GM23338 (cell line): Measurements from ENCODE around the gene S100A13. TPM values are rescaled to one million over a fixed set of nuclear protein-coding genes. Genes with fewer than 3 reads are reported as not detected.

Source experiments
- ATAC-seq: fragments of 200-7000 bp; cut with Tn5 transposase; 3 replicates; pipeline ENCODE4 v1.9.1; 2020
- DNase-seq: peaks from one replicate; pipeline ENCODE4 v3.0.0-alpha.2; 2015; ENCODE audit warnings: low spot score
- H2AFZ ChIP-seq: fragments of 200-600 bp; sonication (generic); 2 replicates; pipeline ENCODE4 v1.8.0; 2016; ENCODE audit warnings: antibody characterized with exemption, mild to moderate bottlenecking, moderate library complexity
- H3F3A ChIP-seq: fragments of 200-600 bp; sonication (generic); replicated peaks from 2 replicates; pipeline ENCODE4 v1.8.0; 2017; ENCODE audit warnings: antibody characterized with exemption, mixed run types, low read depth
- H3K27ac ChIP-seq: fragments of 200-600 bp; sonication (generic); 2 replicates; pipeline ENCODE4 v1.6.1; 2016; ENCODE audit warnings: low read depth
- H3K27me3 ChIP-seq: fragments of 200-600 bp; sonication (generic); 2 replicates; pipeline ENCODE4 v1.8.0; 2016; ENCODE audit warnings: mild to moderate bottlenecking, mixed run types, moderate library complexity; ENCODE audit not compliant: insufficient read depth
- H3K36me3 ChIP-seq: fragments of 200-600 bp; sonication (generic); 2 replicates; pipeline ENCODE4 v1.8.0; 2016; ENCODE audit warnings: mild to moderate bottlenecking; ENCODE audit not compliant: insufficient read depth
- H3K4me1 ChIP-seq: fragments of 200-600 bp; sonication (generic); 2 replicates; pipeline ENCODE4 v1.8.0; 2016; ENCODE audit warnings: mild to moderate bottlenecking, moderate library complexity; ENCODE audit not compliant: insufficient read depth
- H3K4me2 ChIP-seq: fragments of 200-600 bp; sonication (generic); 2 replicates; pipeline ENCODE4 v1.7.1; 2017; ENCODE audit warnings: mixed run types
- H3K4me3 ChIP-seq: fragments of 200-600 bp; sonication (generic); 2 replicates; pipeline ENCODE4 v1.6.1; 2016; ENCODE audit warnings: mixed run types
- H3K79me2 ChIP-seq: fragments of 200-600 bp; sonication (generic); replicated peaks from 2 replicates; pipeline ENCODE4 v1.8.0; 2017; ENCODE audit warnings: mild to moderate bottlenecking; ENCODE audit not compliant: insufficient read depth
- H3K9me2 ChIP-seq: fragments of 200-600 bp; sonication (generic); 2 replicates; pipeline ENCODE4 v1.8.0; 2017; ENCODE audit not compliant: insufficient read depth
- H4K20me1 ChIP-seq: fragments of 200-600 bp; sonication (generic); replicated peaks from 2 replicates; pipeline ENCODE4 v1.8.0; 2017; ENCODE audit warnings: mild to moderate bottlenecking; ENCODE audit not compliant: insufficient read depth
- H3K27ac Mint-ChIP-seq: 2 replicates; pipeline ENCODE4 v1.8.0; 2020; ENCODE audit warnings: inconsistent platforms, mild to moderate bottlenecking, moderate library complexity, mixed read lengths
- H3K27me3 Mint-ChIP-seq: 3 replicates; pipeline ENCODE4 v1.8.0; 2022; ENCODE audit warnings: low read depth, mild to moderate bottlenecking, moderate library complexity, mixed read lengths, inconsistent platforms; ENCODE audit not compliant: insufficient read depth, poor library complexity
- H3K36me3 Mint-ChIP-seq: 3 replicates; pipeline ENCODE4 v1.8.0; 2021; ENCODE audit warnings: low read depth, mild to moderate bottlenecking, inconsistent platforms, moderate library complexity, mixed read lengths
- H3K4me1 Mint-ChIP-seq: 3 replicates; pipeline ENCODE4 v1.8.0; 2020; ENCODE audit warnings: mild to moderate bottlenecking, inconsistent platforms, mixed read lengths
- H3K4me3 Mint-ChIP-seq: 3 replicates; pipeline ENCODE4 v1.8.0; 2021; ENCODE audit warnings: moderate library complexity, mild to moderate bottlenecking, inconsistent platforms, mixed read lengths
- H3K9me3 Mint-ChIP-seq: 3 replicates; pipeline ENCODE4 v1.8.0; 2020; ENCODE audit warnings: moderate library complexity, mild to moderate bottlenecking, inconsistent platforms, mixed read lengths
- CREB1 ChIP-seq: fragments of 250-450 bp; sonication (Bioruptor Pico); IDR thresholded peaks from 2 replicates; pipeline ENCODE4 v1.5.0; 2020; ENCODE audit warnings: low read depth, mild to moderate bottlenecking, moderate library complexity
- POLR2AphosphoS5 ChIP-seq: IDR thresholded peaks from 2 replicates; pipeline ENCODE4 v1.6.1; 2016; ENCODE audit warnings: antibody characterized with exemption, low read depth
- ZNF114 ChIP-seq: fragments of 250-450 bp; sonication (Bioruptor Pico); IDR thresholded peaks from 2 replicates; pipeline ENCODE4 v1.5.0; 2020; ENCODE audit warnings: mild to moderate bottlenecking, moderate library complexity
- polyA plus RNA-seq: library from polyadenylated mRNA; unstranded; fragments of >200 nt; fragmentation: Nextera tagmentation; extraction: Ambion mirVana; gene quantifications from 2 replicates; pipeline ENCODE4 v1.2.1, GENCODE V29; 2016
- total RNA-seq: library from RNA; depleted of rRNA; stranded (reverse); fragments of >200 nt; shearing (Covaris generic); gene quantifications from 2 replicates; pipeline ENCODE4 v1.2.3, GENCODE V29; 2014
- TF ChIP-seq, protein P1 (sequence below): fragments of 250-450 bp; sonication (Bioruptor Pico); IDR thresholded peaks from 2 replicates; pipeline ENCODE4 v1.5.0; 2020; ENCODE audit warnings: mild to moderate bottlenecking, moderate library complexity
- TF ChIP-seq, protein P2 (sequence below): IDR thresholded peaks from one replicate; pipeline ENCODE4 v1.6.1; 2018; ENCODE audit warnings: antibody characterized with exemption; ENCODE audit not compliant: unreplicated experiment

The S100A13 gene
- total and polyA plus RNA-seq, 2 experiments from 2014 or later, result 32.7 to 165 TPM

DNA sequence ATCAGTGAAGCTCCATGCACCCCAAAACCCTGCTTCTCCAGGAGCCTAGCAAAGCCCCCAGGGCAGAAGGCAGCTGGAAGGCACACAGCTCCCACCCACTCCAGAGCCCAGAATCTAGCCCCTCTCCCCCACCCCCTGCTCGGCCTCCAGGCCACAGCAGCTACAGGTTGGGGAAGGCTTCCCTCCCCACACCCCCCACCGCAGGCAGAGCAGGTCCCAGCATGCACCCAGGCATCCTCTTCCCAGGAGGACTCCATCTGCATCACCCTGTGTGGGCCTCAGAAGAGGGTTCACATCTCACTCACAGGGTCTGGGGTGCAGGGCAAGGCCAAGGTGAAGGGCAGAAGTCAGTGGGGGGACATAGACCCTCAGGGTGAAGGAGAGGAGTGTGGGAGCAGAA, 11.9 kb downstream of the S100A13 start:
- Histone ChIP-seq H3K27me3 (no peaks in the 10 kb centered on the region), H3K9me2 (no peaks in the 10 kb centered on the region), H3F3A (no peaks in the 10 kb centered on the region), H3K4me1 (peaks cover 10% of the 10 kb centered on the region; the same call in 1 of the 2 replicates), H3K27ac (no peak overlapping the region), H2AFZ (no peak overlapping the region), H3K4me3 (no peak overlapping the region), H3K79me2 (no peaks in the 10 kb centered on the region), H4K20me1 (no peaks in the 10 kb centered on the region), H3K36me3 (no peaks in the 10 kb centered on the region), H3K4me2 (no peak overlapping the region)
- TF ChIP-seq, protein P1, sequence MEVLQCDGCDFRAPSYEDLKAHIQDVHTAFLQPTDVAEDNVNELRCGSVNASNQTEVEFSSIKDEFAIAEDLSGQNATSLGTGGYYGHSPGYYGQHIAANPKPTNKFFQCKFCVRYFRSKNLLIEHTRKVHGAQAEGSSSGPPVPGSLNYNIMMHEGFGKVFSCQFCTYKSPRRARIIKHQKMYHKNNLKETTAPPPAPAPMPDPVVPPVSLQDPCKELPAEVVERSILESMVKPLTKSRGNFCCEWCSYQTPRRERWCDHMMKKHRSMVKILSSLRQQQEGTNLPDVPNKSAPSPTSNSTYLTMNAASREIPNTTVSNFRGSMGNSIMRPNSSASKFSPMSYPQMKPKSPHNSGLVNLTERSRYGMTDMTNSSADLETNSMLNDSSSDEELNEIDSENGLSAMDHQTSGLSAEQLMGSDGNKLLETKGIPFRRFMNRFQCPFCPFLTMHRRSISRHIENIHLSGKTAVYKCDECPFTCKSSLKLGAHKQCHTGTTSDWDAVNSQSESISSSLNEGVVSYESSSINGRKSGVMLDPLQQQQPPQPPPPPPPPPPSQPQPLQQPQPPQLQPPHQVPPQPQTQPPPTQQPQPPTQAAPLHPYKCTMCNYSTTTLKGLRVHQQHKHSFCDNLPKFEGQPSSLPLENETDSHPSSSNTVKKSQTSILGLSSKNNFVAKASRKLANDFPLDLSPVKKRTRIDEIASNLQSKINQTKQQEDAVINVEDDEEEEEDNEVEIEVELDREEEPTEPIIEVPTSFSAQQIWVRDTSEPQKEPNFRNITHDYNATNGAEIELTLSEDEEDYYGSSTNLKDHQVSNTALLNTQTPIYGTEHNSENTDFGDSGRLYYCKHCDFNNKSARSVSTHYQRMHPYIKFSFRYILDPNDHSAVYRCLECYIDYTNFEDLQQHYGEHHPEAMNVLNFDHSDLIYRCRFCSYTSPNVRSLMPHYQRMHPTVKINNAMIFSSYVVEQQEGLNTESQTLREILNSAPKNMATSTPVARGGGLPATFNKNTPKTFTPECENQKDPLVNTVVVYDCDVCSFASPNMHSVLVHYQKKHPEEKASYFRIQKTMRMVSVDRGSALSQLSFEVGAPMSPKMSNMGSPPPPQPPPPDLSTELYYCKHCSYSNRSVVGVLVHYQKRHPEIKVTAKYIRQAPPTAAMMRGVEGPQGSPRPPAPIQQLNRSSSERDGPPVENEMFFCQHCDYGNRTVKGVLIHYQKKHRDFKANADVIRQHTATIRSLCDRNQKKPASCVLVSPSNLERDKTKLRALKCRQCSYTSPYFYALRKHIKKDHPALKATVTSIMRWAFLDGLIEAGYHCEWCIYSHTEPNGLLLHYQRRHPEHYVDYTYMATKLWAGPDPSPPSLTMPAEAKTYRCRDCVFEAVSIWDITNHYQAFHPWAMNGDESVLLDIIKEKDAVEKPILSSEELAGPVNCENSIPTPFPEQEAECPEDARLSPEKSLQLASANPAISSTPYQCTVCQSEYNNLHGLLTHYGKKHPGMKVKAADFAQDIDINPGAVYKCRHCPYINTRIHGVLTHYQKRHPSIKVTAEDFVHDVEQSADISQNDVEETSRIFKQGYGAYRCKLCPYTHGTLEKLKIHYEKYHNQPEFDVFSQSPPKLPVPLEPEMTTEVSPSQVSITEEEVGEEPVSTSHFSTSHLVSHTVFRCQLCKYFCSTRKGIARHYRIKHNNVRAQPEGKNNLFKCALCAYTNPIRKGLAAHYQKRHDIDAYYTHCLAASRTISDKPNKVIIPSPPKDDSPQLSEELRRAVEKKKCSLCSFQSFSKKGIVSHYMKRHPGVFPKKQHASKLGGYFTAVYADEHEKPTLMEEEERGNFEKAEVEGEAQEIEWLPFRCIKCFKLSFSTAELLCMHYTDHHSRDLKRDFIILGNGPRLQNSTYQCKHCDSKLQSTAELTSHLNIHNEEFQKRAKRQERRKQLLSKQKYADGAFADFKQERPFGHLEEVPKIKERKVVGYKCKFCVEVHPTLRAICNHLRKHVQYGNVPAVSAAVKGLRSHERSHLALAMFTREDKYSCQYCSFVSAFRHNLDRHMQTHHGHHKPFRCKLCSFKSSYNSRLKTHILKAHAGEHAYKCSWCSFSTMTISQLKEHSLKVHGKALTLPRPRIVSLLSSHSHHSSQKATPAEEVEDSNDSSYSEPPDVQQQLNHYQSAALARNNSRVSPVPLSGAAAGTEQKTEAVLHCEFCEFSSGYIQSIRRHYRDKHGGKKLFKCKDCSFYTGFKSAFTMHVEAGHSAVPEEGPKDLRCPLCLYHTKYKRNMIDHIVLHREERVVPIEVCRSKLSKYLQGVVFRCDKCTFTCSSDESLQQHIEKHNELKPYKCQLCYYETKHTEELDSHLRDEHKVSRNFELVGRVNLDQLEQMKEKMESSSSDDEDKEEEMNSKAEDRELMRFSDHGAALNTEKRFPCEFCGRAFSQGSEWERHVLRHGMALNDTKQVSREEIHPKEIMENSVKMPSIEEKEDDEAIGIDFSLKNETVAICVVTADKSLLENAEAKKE, result no peak
- no peak for TF ChIP-seq ZNF114 (CRISPR knock-in tag)
- TF ChIP-seq, protein P2, sequence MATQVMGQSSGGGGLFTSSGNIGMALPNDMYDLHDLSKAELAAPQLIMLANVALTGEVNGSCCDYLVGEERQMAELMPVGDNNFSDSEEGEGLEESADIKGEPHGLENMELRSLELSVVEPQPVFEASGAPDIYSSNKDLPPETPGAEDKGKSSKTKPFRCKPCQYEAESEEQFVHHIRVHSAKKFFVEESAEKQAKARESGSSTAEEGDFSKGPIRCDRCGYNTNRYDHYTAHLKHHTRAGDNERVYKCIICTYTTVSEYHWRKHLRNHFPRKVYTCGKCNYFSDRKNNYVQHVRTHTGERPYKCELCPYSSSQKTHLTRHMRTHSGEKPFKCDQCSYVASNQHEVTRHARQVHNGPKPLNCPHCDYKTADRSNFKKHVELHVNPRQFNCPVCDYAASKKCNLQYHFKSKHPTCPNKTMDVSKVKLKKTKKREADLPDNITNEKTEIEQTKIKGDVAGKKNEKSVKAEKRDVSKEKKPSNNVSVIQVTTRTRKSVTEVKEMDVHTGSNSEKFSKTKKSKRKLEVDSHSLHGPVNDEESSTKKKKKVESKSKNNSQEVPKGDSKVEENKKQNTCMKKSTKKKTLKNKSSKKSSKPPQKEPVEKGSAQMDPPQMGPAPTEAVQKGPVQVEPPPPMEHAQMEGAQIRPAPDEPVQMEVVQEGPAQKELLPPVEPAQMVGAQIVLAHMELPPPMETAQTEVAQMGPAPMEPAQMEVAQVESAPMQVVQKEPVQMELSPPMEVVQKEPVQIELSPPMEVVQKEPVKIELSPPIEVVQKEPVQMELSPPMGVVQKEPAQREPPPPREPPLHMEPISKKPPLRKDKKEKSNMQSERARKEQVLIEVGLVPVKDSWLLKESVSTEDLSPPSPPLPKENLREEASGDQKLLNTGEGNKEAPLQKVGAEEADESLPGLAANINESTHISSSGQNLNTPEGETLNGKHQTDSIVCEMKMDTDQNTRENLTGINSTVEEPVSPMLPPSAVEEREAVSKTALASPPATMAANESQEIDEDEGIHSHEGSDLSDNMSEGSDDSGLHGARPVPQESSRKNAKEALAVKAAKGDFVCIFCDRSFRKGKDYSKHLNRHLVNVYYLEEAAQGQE, result no peak
- TF ChIP-seq CREB1 (CRISPR knock-in tag), result no peak
- no peak for TF ChIP-seq POLR2AphosphoS5
- H3K36me3 Mint-ChIP-seq, result peaks cover 11% of the 10 kb centered on the region
- H3K4me3 Mint-ChIP-seq, result no peak overlapping the region
- no peaks in the 10 kb centered on the region for H3K9me3 Mint-ChIP-seq
- H3K27ac Mint-ChIP-seq, result no peak overlapping the region
- peaks cover 37% of the 10 kb centered on the region for H3K4me1 Mint-ChIP-seq
- DNase-seq (no peak), ATAC-seq (no peak)
- H3K27me3 Mint-ChIP-seq, result peaks cover 14% of the 10 kb centered on the region
